A204.1 (cell line): Measurements from ENCODE around the gene DPEP2NB.
"Not testable (repeated sequence)": the region's sequence is repeated elsewhere in the genome, so short reads cannot be mapped to it uniquely, and the experiment has no call there.

ENCODE experiments used
- FAIRE-seq: peaks from 2 replicates; lab custom pipeline; 2012; peaks lifted over from hg19 to GRCh38; lab: Jason Lieb, UNC

DPEP2NB gene

GRCh38 chr16:67979955-67980678, 35.6 kb downstream of the DPEP2NB start, which contains the start of gene DPEP3:
DPEP3 (minus strand) TSS chr16:67980499; CDS start chr16:67980380, 119 bp downstream.
- FAIRE-seq = no peak

GRCh38 chr16:67977469-67978227, 38.1 kb downstream of the DPEP2NB start:
- FAIRE-seq = no peak

DNA sequence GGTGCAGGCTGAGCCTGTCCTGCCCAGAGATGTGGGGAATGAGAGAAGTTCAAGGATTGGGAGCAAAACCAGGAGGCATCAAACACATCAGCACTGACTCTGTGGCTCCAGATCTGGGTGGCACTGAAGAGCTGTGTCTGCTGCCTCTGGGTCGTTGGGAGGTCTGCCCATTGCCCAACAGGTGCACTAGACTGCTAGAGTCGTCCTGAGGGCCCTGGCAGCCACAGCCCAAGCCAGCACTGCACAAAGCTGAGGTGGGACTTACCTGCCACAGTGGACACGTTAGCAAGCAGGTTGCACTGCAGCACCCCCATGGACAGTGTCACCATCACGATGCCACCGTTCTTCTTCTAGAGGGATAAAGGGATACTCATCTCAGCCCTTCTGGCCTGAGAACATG, 38.7 kb downstream of the DPEP2NB start:
- FAIRE-seq = no peak

DNA sequence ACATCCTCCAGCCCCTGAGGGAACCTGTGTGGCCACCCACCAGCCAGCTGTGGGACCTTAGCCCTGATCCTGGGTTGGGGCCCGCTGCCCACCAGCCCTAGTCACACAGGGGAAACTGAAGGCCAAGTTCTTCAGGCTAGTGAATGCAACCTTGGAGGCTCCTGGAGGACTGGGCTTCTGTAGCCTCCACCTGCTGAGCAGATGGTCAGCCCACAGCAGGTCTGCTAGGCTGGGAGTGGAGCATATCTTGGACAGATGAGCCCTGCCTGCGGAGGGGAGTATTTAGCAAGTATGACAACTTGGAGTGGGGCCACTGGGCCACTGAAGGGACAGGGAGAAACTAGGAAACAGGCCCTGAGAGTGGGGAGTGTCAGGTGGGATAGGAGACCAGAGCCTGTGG, 39.5 kb downstream of the DPEP2NB start:
- FAIRE-seq = no peak

- FAIRE-seq = no peak
Measured at GRCh38 chr16:67975321-67976105, 40.2 kb downstream of the DPEP2NB start.

- not testable (repeated sequence) for FAIRE-seq
Measured at GRCh38 chr16:67972285-67972684, 43.4 kb downstream of the DPEP2NB start.

- FAIRE-seq = no peak
Measured at GRCh38 chr16:67971111-67971510, 44.6 kb downstream of the DPEP2NB start.

DNA sequence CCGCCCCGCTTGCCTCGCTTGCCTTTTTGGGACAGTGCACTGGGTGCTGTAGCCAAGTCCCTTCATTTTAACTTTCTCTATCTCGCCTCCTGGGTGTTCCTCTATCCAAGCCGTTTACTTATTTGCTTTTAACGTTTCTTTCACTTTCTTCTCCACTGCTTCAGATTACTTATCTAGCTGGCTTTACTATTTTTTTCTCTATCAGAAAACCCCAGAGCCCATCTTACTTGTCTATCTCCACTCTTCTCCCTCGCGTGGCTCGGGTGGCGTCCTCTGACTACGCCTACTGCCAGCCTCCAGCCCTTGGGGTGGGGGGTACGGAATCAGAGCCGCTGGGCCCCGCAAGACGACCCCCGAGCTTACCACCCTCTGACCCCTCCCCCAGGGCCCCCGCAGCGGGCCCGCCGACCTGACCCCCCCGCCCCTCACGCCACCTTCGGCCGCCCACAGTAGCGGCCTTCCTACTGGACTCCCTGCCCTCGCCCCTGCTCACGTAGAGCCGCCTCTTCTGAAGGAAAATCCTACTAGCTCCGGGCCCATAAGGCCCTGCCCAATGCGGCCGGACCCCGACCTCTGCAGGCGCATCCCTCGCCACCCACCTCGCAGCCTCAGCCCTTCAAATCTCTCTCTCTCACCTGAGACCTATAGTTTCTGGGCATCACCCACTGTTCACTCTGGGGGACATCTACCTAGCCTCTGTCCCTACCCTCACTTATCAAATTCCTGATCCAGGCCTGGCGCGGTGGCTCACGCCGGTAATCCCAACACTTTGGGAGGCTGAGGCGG, 46.3 kb downstream of the DPEP2NB start:
- FAIRE-seq = no peak

DNA sequence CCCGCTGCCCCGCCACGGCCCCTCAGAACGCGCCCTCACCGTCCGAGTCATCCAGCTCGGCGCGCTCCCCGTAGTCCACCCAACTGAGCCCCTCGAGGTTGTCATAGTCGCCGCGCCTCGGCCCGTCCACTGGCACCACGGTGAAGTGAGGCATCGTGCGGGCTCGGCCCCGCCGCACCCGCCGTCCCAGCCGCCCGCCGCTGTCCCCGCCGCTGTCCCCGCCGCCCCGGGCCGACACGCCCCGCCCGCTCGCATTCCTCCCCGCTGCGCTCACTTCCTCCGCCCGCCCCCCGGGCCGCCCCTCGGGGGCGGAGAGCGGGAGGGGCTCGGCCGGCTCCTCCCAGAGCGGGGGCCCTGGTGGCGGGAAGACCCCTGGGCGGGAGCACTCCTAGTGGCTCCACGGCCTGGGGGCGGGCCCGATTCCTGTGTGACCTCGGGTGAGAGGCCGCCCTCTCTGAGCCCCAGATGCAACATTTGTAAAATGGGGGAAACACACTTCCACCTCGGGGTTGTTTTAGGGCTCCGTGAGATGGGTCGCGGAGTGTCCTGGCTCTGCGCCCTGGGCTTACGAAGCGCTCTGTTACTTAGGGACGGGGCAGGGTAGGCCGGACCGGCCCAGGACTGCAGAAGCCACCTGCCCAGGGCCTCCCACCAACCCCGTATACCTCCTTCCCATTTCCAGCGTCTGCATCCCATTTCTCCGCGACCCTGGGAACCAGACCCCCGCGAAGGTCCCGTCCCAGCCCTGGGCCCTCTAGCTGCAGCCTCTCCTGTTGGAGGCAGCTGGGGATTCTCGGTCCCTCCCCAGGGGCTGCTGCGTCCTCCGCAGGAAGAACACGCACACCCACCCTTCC, 47.1 kb downstream of the DPEP2NB start, which contains the start of gene SLC12A4:
Gene SLC12A4, minus strand, starts transcription at position 238 of the 854 bp plus-strand sequence. Its CDS starts 84 bp downstream, at position 154.
- no peak for FAIRE-seq

DNA sequence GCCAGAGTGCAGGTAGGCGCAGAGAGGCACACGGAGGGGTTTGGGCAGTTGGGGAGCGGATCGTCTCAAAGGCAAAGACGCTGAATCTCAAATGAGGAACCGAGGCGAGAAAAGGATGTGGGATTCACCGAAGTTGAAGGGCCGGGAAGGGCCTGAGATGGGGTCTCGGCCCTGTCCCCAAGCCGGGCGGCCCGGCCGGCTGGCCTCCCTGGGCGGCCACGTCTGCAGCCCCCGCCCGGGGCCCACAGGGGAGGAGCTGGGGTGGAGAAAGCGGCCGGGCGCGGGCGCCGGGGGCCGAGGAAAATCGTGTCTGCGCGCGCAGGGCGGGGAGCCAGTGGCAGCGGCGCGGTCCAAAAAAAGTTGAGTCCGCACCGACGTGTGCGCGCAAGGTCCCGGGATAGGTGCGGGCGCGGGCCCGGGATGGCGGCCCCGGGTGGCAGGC, 47.7 kb downstream of the DPEP2NB start:
- no peak for FAIRE-seq

DNA sequence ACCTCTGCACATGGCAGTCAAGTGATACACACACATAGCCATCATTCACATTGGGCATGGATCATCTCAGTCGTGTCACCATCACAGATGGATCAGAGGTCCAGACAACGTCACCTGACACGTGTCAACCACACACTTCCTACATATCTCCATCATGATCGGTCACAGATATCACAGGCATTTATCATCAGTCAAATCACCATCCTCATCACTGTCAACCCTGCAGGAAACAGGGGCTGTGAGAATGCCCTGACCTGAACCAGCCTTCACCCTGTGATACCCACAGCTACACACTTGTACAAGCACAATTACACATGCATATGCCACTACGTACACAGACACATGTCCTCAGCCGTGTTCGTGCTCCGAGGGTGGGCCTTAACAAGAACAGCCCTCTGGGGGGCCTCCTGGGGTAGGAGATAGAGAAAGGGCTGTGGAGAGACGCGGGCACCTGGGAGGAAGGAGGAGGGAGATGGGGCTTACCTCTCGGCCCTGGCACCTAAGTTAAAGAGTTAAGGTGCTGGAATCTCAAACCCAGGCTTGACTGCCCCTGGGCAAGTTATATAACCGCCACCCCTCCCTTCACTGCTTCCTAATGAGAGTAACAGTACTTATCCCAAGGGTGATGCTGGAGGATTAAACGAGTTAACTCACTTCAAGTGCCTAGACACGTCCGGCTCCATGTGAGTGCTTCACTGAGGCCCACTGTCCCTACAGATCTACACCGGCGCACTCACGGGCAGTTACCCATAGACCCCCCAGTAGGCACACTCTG, 48.3 kb downstream of the DPEP2NB start:
- FAIRE-seq = no peak

GRCh38 chr16:67966549-67967182, 49.0 kb downstream of the DPEP2NB start:
- no peak for FAIRE-seq

- FAIRE-seq = no peak
Measured at GRCh38 chr16:67965668-67966548, 49.8 kb downstream of the DPEP2NB start.

DNA sequence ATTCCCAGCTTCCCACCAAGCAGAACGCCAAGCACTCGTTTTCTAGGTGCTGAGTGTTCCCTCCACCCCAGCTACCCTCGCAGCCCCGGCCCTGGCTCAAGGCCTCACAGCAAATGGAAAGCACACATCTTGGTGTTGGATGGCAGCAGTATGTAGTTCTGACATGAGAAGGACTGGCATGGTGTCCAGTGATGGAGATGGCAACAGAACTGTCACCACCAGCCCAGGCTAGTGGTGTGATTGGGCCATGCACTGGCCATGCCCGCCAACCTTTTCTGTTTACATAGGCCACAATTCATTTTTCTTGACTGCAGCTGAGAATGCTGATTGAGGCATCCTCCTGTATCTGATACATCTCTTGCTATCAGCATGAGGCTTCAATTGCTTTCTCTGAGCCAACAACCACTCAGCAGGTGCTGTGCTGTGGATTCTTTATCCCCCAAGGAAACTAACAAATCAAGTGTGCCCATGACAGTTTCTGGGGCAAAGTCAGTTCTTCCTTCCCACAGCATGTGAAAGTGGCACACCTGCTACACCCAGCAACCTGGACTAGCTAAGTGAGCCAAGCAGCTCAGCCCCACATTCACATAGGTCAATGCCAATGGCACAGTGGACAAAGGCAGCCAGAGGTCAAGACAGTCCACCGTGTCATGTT, 51.1 kb downstream of the DPEP2NB start:
- FAIRE-seq = no peak

GRCh38 chr16:67963662-67964321, 51.9 kb downstream of the DPEP2NB start:
- FAIRE-seq = no peak
